Renal cortical epithelial cell (primary cell): Measurements from ENCODE around the gene DBN1. TPM values are rescaled to one million over a fixed set of nuclear protein-coding genes. Genes with fewer than 3 reads are reported as not detected.

Source experiments
- DNase-seq: peaks from one replicate; pipeline ENCODE4 v3.0.0-alpha.2; 2011; ENCODE audit warnings: low read depth
- total RNA-seq: library from RNA; depleted of rRNA; stranded (reverse); fragments of >200 nt; gene quantifications from 2 replicates; pipeline ENCODE4 v1.2.3, GENCODE V29; 2014

DBN1 gene
- total RNA-seq, 1 donor from 2014 or later, result 241 TPM

DNA sequence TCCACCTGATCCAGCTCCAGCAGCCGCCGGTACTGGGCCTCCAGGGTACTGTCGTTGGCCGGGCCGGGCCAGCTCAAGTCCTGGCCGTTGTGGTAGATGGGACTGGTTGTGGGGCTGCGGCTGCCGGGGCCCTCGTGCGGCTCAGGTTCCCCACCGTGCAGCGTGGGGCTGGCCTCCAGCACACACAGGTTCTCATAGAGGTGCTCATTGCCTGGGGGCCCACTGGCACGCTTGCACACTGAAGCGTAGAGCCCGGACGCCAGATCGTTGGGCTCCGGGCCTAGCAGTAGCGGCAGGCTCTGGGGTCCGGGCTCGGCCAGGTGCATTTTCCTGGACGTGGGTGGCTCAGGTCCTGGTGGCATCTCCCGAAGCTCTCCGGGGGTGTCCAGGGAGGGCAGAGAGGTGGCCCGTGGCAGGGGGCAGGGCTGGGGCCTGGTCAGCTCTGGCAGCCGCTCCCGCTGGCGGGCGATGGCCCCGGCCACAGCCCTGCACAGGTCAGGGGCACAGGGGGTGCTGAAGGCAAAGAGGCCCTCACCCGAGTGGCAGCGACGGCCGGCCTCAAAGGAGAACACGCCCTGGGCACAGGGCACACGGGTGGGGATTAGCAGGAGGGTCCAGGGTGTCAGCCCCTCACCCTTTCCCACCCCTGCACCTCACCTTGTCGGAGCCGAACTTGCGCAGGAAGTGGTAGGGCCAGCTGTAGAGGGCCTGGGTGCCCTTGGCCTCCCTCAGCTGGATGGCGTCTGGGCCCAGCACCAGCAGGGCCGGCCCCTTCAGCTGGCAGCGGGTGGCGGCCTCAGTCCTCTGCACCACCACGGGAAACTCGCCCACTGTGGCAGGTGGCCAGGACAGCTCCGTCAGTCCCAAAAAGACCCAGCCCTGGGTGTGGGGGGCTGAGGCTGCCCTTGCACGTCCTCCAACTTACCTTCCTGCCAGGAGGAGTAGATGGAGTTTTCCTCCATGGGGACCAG, 30.9 kb upstream of the DBN1 start:
- no peak for DNase-seq

- DNase-seq, result no peak
These were observed 30.1 kb upstream of the DBN1 start for GRCh38 chr5:177503351-177504085.

DNA sequence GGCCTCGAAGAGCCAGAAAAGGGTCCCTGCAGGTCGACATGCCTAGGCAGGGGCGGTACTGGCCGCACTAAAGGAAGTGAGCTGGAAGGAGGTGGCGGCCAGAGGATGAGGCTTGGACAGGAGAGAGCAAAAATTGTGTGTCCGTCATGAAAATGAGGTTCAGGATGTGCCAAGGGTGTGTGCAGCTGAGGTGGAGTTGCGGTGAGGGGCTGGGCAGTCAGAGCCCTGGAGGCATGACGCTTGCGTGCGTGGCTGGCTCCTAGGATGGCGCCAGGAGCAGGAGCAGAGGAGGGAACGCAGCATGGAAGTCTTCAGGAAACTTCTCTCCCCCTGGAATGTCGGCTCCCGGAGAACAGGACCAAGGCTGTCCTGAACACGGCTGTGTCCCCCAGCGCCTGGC, 29.5 kb upstream of the DBN1 start:
- no peak for DNase-seq

DNA sequence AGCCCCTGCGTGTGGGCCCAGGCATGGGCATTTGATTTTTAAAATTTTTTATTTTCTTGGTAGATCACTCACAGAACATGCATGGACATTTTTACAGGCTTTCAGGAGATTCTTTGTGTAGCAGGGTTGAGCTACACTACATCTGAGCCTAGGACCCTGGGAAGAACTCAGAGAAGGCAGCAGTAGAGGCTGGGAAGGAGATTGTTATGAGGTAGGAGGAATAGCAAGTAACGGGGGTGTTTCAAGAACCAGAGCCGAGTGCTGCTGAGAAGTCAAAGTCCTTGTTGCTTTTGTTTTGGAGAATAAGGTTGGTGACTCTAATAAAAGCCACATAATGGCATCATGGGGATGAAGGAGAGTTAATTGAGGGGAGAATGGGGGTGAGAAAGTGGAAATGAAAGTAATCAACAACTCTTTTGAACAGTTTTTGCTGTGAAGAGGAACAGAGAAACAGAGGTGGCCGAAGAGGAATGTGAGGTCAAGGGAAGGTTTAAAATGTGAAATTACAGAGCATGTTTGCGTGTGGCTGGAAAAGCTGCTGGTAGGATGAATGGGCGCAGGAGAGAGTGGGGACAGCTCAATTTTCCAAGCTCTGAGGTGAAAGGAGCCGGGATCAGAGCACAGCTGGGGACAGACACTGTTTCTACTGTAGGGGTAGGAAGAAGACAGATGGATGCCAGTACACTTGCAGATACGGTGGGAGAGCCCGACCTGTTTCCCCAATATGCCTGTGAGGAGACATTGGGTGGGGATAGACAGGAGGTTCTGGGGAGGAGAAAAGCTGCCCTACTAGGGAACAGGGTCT, 28.6 kb upstream of the DBN1 start:
- no peak for DNase-seq

GRCh38 chr5:177500685-177501522, 27.5 kb upstream of the DBN1 start:
- peak; percentile 52 for DNase-seq

GRCh38 chr5:177499842-177500241, 26.4 kb upstream of the DBN1 start:
- DNase-seq, result no peak

DNA sequence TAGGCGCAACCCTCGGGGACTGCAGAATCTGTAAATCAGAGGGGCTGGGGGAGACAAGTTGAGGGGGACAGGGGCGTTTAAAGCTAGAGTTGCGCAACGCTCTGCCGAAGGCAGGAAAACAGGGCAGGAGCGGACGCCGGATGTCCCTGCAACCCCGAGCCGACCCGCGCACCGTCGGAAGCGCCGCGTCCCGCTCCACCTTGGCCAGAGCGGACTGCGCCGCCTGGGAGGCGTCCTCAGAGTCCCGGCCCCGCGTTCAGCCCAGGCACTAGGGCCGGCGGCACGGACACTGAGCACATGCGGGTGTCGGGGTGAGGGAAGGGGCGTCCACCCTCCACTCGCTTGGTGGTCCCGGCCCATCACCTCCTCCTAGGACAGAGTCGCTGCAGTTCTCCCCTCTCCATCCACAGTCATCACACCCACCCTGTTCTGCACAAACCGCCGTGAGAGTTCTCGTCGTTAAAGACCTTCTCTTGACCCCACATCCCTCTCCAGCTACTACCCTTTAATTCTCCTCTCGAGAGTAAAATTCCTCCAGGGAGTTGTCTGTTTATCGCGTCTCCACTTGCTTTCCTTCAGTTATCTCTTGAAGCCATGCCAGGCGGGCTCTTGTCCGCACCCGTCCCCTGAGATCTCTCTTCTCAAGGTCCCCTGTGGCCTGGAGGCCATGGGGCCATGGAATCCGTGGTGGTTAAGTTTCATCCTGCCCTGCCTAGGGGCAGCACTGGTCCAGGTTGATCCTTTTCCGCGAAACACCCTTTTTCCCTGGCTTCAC, 24.8 kb upstream of the DBN1 start:
- DNase-seq, result no peak

GRCh38 chr5:177497292-177498012, 24.0 kb upstream of the DBN1 start, which contains the start of gene PDLIM7:
Gene PDLIM7 (minus strand): TSS chr5:177497604. CDS start chr5:177496512, 1,092 bp downstream.
- DNase-seq, result peak; percentile 91

GRCh38 chr5:177496727-177497291, 23.4 kb upstream of the DBN1 start:
- DNase-seq, result peak; percentile 74

DNA sequence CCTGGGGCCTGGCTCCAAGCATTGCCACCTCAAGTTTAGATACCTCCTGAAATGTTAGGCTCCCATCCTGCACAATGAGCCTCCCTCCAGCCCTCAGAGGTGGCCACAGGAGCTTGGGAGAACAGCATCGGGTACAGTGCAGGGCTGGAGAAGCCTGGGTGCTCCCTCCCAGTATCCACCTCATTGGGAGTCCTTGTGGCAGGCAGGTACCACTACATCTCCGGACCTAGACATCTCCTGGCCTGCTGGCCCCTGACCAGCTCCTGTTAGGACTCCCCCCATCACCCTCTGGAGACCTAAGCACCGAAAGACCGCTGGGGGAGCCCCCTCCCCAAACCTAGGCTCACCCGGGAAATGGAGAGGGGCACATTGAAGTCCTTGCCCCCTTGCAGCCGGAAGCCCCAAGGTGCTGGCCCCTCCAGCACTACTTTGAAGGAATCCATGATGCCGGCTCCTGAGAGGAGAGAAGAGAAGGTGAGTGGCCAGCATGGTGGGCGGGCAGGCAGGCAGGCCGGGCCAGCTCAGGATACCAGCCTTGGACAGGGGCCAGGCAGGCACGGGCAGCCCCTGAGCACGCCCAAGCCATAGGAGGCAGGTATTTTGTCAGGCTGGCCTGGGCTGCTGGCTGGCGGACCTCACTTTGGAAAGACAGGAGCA, 22.8 kb upstream of the DBN1 start:
- peak; percentile 52 for DNase-seq

DNA sequence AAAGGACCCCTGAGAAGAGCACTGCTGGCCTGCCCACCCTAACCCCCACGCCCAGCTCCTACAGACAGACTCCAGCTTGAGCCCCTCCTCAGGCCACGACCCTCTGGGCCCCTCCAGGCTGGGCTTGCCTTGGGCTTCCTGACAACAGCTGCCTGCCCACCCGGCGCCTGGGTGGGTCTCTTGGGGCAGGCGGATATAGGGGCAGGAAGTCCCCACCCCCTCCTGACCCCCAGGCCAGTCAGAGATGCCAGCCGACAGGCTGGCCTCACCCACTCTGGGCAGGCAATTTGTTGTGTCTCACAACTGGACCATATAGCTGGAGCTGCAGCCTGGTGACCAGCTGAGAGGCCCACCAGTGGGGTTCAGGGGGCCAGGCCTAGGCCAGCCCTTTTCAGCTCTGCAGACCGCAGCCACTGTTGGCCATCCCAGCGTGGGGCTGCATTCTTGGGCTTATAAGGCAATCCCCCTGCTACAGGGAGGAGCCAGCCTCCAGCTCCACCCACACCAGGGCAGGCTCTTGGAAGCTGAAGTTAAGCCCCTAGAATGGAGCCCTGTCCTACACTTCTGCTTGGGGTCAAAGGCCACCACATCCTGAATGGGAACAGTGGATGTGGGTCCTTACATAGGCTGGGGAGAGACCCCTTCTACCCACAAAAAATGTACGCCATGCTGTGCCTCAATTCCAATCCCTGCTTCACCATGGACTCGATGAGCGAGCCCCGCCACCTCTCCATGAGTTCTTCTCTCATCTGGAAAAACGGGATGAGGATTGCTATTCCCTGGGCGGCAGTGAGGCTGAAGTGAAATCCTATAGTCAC, 22.0 kb upstream of the DBN1 start:
- peak; percentile 74 for DNase-seq

DNA sequence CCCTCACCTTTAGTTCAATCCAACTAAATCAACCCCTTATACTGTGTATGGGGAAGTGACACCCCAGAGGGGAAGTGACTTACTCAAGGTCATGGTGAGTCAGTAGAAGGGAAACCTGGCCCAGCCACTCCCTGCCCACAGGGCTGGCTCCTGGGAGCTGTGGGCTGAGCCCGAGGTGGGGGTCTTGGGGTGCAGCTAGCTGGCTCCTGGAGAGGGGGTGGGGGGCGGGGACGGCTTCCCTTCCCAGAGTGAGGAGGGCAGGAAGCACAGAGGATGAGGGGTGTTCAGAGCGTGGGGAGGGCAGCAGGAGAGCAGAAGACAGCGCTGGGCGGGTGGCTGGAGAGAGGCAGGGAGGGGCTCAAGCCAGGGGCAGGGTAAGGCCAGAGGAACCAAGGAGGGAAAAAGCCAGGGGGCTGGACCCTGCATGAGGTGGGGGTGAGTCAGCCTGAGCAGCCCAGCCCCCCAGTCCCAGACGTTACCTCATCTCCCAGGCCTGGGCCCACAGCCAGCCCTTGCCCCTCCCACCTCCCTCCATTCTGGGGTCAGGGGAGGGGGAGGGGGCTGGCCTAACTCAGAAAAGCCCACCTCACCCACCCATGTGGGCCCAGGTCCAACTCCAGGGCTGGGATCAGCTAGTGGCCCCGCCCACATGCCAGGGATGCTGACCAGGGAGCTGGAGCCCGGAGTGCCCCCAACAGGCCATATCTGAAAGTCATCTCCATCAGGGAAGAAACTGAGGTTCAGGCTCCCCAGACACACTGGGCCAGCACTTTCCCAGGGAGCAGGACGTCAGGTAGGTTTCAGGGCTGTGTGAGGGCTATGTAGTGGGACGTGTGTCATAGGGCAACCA, 21.1 kb upstream of the DBN1 start:
- peak; percentile 75 for DNase-seq

DNA sequence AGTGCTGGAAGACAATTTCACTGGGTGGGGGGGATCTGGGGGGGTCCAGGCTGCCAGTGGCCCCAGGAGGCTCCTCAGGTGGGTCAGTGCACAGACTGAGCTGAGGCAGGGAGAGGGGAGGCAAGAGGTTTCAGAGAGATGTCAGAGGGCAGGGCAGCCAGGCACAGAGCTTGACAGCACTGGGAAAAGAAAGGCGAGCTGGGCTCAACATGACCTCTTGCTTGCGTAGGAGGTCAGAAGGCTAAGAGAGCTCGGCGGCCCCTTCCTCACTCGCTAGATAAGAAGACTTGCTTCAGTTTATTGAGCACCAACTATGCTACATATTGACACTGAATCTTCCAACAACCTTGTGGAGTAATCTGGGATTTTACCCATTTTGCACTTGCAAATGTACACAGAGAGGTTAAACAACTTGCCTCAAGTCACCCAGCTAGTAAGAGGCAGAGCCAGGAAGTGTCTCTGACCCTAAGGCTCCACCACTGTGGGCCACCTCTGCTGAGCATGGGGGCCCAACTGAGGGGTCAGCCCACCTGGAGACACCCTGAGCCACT, 20.4 kb upstream of the DBN1 start:
- no peak for DNase-seq

DNA sequence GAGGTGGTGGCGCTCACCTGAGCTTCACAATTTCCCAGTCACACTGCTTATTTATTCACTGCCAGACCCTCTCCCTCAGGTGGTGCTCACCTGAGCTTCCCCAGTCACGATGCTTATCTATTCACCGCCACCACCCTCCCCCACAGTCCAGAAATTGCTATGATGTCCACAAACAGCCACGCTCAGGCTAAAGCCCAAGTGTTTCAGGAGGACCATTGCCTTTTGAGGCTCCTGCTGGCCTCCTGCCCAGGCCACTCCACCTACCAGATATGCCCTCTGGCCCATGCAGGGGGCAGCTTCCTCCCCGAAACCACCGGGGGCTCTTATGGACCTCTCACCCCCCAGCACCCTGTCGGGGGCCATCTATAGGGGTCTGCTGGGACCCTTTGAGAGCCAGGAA, 19.4 kb upstream of the DBN1 start:
- no peak for DNase-seq

GRCh38 chr5:177491983-177492746, 18.7 kb upstream of the DBN1 start:
- no peak for DNase-seq
